CD4-positive, alpha-beta T cell treated with Interleukin-21 for 1 hour (primary cell): ENCODE results near the gene EGF.
"Not testable (repeated sequence)": the region's sequence is repeated elsewhere in the genome, so short reads cannot be mapped to it uniquely, and the experiment has no call there.

Experiments
- DNase-seq: peaks from one replicate; pipeline ENCODE4 v3.0.0-alpha.2; 2020

Gene EGF

DNA sequence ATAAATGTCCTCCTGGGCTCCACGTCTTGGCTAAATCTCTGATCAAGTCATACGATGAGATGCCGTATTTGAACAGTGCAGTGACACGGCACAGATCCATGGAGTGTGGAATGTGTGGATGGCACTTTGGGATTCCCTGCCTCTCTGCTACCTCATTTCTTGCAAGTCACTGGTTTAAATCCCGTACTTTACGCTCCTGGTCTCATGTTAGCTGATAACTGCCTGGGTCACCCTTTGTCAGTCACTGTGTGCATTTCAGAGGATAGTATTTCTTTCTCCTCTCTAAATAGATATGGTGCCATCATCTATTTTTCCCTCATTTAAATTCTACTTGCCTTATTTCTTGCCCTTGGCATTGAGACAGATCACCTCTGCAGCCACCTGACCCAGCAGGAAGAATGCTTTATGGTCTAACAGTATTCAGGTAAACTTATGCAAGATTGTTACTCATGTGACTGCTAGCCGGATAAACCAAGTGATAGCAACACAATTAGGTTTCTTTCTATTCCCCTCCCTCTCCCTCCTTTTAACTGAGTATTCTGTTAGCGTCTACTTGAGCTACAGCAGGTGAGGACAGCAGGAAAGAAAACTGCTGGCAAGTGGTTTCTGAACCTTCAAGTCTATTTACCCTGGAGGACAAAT lies 2.8 kb downstream of the EGF start:
- no peak for DNase-seq

DNA sequence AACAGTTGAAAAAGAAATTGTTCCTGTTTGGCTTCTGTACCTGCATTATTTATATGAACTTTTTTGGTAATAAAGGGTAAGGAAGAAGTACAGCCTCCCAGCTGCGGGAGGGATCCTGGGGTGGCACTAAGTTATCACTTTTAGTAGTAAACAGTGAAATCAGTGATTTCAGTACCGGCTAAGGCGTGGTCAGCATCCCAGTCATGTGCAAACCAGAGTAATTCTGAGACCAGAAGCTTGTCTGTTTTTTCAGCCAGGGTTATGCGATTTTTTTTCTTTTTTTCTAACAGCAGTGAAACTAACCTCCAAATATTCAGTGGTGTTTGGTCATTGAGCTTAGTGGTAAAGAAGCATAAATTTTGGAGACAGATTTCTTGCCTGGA lies 3.3 kb downstream of the EGF start:
- DNase-seq, result no peak

DNA sequence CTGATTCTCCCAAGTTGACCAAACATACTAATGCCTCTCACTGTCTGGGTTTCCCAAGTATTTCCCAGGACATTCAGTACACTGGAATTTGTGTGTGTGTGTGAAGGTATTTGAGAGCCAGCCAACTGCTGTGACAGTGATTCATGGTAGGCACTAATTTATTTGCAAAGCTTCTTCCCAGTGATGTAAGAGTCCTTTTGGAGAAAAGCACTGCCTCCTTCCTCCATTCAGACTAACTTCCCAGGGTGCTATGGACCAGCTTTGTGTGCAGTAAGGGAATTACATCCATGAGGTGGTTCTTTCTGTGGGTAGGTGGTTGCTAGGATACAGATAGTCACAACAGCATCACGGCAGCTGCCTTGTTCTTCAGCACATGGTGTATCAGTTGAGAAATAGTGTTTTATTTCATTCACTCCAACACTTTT lies 8.7 kb downstream of the EGF start:
- no peak for DNase-seq

DNA sequence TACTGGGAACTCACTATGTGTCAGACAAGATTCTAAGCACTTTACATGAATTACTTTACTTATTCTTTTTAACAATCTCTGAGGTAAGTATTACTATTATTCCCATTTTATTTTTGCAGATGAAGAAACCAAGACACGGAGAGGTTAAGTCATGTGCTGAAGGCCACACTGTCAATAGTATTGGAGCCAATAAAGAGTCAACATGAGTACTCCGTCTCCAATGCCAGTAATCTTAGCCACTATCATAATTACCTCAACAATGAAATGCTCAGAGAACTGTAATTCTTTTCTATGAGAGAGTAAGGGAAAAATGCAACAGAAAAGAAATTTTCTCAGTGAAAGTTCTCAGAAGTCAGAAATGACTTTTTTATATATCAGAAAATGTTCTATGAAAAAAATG lies 12.7 kb downstream of the EGF start:
- no peak for DNase-seq

DNA sequence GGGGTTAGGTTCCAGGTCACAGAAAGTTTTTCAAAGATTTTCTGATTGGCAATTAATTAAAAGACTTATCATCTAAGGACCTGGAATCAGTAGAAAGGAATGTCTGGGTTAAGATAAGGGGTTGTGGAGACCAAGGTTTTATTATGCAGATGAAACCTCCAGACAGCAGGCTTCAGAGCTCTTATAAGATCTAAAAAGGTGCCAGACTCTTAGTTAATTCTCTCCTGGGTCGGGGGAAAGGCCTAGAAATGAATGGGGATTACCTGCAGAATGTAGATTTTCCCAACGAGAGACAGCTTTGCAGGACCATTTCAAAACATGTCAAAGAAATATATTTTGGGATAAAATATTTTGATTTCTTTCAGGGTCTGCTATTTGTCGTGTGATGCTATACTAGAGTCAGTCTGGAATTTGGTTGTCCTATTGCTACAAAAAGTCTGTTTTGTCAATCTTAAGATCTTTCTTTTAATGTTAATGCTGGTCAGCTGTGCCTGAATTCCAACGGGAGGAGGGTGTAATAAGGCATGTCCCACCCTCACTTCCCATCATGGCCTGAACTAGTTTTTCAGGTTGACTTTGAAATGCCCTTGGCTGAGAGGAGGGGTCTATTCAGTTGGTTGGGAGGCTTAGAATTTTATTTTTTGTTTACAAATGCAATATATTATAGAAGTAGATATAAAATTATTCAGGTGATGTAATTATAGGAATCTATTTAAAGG lies 15.8 kb downstream of the EGF start:
- DNase-seq, result no peak

DNA sequence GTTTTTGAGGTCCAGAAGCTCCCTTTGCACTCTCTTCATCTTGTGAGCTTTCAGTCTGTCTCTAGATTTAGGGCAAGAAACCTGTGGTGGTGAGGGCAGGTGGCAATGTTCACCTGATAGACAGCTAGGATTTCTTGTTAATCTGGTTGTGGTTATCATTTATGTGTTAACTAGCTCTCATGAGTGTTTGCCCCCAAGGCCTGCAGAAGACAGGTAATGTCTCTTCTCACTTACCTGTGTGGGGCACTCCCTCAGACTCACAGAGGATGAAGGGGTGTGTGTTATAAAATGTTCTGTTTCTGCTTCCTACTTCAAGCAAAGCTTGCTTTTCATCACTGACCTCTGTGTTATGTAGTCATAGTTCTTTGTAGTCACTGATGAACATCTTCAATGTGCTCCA lies 17.8 kb downstream of the EGF start:
- DNase-seq, result no peak

DNA sequence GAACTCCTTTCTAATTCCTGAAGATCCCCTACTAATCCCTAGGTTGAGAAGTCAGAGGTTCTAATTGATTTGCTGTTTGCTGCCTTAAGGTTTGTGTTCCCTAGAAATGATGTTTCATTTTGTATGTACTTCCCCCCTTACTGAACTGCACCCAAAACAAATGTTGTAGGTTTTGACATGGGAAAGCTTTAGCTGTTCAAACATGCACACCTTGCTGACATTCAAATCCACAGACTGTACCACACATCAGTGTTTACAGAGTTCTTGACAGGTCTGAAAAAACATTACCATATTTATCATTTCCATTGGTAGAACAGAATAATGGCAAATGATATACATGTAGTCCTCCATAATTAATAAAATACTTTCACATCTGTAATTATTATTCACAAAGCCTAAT lies 18.2 kb downstream of the EGF start:
- DNase-seq, result no peak

DNA sequence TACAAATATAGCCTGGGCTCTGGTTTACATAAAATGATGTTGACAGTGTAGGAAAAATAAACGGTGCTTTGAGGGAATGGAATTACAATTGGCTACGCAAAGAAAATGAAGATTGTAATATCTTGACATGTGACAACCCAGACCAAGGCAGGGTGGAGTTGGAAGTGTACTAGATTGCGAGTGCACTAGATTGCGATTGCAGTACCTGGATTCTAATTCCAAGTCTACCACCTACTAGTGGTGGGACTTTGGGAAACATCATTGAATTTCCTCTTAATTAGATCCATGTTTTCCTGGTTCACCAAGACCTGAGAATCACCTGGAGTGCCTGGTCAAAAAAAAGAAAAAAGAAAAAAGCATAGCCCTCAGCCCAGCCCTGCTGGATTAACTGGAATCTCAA lies 18.6 kb downstream of the EGF start:
- DNase-seq, result no peak

DNA sequence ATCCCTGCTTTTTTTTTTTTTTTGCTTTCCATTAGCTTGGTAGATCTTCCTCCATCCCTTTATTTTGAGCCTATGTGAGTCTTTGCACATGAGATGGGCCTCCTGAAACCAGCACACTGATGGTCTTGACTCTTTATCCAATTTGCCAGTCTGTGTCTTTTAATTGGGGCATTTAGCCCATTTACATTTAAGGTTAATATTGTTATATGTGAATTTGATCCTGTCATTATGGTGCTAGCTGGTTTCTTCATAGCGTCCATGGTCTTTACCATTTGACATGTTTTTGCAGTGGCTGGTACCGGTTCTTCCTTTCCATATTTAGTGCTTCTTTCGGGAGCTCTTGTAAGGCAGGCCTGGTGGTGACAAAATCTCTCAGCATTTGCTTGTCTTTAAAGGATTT lies 24.7 kb downstream of the EGF start:
- not testable (repeated sequence) for DNase-seq

DNA sequence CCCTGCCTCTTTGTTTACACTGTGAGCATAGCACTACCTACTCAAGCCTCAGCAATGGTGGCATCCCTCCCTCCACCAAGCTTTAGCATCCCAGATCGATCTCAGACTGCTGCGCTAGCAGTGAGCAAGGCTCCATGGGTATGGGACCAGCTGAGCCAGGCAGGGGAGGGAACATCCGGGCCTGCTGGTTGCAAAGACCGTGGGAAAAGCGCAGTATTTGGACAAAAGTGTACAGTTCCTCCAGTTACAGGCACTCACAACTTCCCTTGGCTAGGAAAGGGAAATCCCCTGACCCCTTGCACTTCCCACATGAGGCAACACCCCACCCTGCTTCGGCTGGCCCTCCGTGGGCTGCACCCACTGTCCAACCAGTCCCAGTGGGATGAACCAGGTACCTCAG lies 26.5 kb downstream of the EGF start:
- DNase-seq, result no peak

DNA sequence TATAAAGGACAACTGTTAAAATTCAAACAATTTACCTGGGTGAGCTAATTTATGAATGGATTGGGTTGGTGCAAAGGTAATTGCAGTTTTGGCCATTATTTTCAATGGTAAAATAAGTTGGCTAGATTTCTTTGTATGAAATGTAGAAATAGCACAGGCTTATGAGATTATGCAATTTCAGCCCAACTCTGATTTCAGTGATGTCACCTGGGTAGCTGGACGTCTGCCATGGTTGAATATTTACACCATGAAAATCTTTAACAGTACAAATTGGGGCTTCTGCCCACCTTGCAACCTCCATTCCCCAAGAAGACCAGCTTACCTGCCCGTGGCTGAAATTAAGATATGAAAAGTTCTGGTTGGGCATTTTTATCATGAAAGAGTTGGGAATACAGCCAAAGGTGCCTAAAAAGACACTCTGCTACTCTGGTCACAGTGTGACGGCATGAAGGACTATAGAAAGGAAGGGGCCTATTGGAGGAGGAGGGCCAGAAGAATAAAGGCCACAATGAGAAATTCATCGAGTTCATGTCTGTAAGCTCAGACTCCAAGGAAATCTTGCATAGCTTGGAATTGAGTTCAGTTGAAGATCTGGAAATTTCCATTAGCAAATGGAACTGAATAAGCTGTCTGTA lies 29.7 kb downstream of the EGF start:
- no peak for DNase-seq

DNA sequence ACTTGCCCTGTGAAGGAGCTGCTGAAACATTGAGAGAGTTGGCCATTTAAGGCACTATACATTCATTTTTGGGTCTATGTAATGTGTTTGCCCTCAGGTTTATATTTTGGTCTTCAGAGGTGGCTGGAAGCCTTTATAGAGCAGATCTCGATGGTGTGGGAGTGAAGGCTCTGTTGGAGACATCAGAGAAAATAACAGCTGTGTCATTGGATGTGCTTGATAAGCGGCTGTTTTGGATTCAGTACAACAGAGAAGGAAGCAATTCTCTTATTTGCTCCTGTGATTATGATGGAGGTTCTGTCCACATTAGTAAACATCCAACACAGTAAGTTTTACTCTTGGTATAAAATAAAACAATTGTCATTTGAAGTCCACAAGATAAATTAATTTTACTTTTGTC lies 31.1 kb downstream of the EGF start:
- DNase-seq, result no peak

DNA sequence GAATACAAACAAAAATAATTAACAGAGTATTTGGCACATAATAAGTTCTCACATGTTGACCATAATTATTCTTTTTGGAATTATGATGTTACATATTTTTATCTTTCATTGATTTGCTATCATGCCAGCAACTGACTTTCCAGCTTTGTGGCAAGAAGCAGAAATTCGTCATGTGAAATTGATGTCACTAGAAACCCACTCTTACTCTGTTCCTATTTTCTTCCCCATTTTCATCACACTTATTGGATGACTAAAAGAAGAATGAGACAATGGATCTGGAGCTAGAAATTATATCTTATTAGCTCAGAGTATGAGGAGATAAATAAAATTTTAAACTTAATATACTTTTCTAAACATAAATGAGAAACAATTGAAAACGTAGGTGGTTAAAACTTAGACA lies 31.9 kb downstream of the EGF start:
- DNase-seq, result no peak

DNA sequence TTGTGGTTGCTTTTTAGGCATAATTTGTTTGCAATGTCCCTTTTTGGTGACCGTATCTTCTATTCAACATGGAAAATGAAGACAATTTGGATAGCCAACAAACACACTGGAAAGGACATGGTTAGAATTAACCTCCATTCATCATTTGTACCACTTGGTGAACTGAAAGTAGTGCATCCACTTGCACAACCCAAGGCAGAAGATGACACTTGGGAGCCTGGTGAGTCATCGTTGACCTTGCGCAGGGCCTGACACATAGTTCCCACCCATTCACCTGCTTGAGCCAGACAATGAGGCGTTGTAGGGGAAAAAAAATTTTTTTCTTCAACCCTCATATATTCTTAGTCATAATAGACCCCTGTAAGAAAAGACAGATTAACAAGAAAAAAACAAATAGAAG lies 32.4 kb downstream of the EGF start:
- no peak for DNase-seq

DNA sequence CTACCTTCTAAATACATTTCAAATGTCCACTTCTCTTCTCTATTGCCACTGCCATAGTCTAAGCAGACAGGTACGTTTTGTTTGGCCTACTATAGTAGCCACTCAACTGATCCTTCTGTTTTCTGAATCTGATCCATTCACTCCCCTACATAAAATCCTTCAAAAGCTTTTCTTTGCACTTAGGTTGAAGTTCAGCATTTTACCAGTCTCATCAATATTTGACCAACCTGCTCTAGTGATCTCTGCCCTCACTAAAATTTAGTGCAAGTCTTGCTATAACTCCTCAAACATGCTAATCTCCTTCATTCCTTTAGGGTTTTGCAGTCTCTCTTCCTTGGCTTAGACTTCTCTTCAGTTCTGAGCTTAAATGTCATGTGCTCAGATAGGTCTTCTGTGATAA lies 33.4 kb downstream of the EGF start:
- no peak for DNase-seq

DNA sequence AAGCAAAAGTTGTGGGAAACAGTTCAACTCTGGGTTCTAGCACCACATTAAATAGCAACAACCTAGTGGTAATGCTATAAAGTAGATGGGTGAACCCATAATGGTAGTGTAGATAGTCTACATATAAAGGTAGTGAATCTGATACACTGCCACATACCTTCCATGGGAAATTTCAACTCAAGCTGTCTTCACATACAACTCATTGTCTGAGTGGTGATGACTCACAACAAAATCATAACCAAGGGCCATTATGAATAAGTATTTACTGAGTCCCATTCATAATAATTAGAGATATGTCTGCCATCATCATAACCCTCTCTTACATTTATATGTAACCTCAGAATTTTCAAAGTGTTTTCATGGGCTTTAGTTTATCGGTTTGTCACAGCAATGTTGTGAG lies 34.8 kb downstream of the EGF start:
- no peak for DNase-seq

DNA sequence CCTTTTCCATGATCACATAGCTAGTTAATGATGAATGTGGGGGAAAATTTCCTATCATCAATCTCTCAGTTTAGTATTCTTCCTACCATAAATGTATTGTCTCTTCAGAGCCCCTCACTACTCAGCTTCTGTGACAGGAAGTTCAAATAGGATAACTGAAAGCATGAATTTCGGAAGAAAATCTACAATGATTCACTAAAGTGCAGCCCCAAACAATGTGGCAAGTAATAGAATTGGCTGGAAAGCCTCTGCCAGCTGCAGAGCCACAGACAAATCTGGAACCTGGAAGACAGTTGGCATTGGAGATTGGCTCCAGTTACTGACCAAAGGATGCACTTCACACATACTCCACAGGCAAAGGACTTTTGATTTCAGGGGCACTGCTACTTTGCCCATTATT lies 35.2 kb downstream of the EGF start:
- DNase-seq, result no peak

DNA sequence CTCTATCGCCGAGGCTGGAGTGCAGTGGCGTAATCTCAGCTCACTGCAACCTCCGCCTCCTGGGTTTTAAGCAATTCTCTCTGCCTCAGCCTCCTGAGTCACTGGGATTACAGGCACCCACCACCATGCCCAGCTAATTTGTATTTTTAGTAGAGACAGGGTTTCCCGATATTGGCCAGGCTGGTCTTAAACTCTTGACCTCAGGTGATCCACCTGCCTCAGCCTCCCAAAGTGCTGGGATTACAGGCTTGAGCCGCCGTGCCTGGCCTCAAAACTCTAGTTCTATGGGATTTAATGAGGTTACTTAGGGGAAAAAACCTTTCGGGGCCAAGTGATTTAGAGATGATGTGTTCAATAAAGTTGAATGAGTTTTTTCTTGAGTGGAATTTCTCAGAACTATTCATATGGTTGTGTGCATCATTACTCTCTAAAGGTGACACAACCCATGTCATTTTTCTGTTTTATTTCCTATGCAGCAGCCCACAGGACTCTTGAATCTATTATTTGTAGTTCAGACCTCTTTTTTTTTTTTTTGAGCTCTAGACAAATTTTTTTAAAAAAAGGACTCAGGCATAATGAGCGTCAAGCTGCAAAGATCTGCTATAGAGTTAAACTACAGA lies 36.5 kb downstream of the EGF start:
- not testable (repeated sequence) for DNase-seq

DNA sequence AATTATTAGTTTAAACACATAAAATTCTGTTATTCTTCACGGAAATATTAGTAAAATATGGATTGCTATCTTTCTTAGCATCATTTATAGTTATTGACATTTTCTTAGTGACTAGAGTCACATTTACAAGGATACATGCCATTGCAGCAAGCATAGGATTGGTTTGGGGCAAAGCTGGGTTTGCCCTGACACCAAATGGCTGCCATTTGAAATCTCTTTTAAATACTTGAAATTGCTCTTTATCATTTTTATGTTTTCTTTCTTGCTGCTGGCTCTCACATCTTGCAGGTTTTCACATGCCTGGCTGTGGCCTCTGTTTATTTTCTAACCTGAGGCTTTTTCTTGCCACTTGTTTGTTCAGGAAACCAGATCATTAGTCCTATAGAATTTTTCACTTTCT lies 39.9 kb downstream of the EGF start:
- no peak for DNase-seq

DNA sequence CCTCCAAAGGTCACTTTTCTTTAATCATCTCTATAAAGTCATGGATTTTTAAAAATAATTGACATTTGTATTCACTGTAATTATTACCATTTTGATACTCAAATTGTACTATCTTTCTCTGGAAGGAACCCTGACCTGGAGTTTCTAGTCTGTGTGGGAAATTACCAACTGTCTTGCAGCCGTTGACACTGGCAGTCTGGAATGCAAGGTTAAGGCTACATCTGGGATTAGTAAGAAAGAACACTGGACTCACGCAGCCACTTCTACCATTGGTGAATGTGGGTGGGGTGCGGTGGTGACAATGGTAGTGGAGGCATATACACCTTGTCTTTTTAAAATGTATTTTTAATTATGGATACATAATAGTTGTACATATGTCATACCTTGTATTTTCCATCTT lies 40.9 kb downstream of the EGF start:
- DNase-seq, result no peak

DNA sequence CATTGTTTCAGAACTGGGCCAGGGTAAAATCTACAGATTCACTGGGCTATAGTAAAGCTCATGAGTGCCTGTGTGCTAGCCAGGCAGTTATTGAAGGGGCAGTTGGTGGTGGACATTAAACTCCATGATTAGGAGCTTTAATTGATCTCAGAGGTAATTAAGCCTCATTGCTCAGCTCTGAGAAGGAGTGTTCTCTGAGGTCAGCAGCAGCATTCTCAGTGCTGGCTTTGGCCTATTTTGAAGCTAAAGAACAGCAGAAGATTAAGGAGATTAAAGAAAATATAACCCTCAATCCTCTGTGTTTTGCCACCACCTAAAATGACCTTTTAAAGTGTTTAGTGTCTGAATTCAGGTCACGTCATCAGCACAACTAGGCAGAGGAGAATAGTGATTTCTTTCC lies 42.5 kb downstream of the EGF start:
- no peak for DNase-seq

DNA sequence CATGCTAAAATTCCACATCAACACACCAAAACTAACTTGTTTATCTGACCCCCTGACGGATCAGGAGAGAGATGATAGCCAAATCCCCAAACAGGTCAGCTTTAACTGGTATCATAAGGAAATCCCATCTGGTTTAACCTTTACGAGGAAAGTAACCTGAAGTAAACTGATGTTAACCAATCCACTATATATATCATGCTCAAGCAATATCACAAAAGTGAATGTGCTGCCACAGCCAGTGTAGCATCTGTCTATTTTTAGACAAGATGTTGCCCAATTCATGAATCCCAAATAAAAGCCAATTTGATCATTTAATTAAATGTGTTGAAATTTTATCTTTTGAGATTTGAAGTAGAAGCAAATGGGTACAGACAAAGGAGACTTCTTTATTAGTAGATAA lies 44.5 kb downstream of the EGF start:
- DNase-seq, result no peak

DNA sequence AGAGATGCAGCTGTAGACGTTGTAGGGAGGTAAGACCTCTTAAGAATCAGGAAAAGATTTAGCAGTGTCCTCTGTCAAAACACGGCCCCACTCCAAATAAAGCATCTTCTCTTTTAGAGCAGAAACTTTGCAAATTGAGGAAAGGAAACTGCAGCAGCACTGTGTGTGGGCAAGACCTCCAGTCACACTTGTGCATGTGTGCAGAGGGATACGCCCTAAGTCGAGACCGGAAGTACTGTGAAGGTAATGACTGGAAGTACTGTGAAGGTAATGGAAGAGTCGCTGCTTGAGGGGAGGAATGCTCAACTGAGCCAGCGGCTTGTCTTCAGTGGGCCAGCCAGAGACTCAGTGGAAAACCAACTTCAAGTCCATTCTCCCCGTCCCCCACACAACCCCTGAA lies 46.5 kb downstream of the EGF start:
- no peak for DNase-seq

DNA sequence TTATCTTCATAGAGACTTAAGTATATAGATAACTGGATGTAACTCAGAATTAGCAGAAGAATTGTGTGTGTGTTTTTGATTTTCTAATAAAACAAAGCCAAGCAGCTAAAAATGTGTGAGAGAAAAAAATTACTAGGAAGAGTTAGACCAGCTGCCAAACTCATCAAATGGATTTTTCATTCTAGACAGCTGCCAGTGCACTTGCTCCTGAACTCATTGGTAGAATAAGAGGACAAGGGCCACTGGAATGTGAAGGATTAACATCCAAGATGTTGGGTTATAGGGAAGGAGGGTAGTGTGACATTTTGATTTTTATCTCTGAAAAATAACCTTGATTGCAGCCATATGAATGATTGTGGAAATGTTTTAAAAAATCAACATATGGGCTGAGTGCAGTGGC lies 49.7 kb downstream of the EGF start:
- DNase-seq, result no peak
